ENCODE measurements around the gene TOGARAM2.

TOGARAM2 gene

DNA sequence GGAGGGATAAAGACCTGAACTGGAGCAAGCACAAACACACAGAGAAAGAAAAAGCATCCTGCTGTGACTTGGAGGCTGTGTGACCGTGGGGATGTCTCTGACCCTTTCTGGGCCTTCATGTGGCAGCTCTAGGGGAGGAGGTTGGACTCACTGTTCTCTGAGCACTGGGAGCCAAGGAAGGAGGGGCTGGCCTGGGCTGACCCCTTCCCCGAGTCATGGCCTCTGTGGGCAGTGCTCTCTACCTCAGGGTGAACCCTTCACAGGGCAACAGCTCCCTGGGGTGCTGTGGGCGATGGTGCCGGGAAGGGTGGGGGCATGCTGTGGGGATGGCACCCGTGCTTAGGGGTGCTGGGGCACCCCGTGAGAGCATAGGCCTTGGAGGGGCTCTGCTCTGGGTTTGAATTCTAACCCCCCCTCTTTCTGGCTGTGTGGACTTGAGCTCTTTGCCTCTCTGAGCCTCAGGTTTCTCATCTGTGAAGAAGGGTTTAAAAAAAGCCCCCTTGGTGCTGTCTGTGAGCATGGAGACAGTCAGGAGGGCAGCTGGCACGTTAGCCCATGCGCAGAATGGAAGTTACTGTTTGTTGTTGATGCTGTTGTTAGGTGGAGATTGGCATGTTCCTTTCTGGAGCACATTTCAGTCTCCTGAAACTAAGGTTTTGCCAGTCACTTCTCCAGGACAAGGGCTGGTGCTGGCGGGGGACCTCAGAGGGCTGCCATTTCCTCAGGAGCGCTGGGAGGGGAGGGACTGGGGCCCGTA is 700 bp downstream of the TOGARAM2 start:
- no peaks in the 10 kb centered on the region for H3K9me3 ChIP-seq (ENCODE audit: control insufficient read depth, insufficient read depth, low read length)
- no peaks in the 10 kb centered on the region; the same call in 1 of the 2 replicates for H3K4me1 ChIP-seq (ENCODE audit: insufficient read depth, low read length)
- no peak overlapping the region for H3K9ac ChIP-seq (ENCODE audit: low read depth, low read length)
- no peaks in the 10 kb centered on the region for H3K36me3 ChIP-seq (ENCODE audit: insufficient read depth, low read length)

DNA sequence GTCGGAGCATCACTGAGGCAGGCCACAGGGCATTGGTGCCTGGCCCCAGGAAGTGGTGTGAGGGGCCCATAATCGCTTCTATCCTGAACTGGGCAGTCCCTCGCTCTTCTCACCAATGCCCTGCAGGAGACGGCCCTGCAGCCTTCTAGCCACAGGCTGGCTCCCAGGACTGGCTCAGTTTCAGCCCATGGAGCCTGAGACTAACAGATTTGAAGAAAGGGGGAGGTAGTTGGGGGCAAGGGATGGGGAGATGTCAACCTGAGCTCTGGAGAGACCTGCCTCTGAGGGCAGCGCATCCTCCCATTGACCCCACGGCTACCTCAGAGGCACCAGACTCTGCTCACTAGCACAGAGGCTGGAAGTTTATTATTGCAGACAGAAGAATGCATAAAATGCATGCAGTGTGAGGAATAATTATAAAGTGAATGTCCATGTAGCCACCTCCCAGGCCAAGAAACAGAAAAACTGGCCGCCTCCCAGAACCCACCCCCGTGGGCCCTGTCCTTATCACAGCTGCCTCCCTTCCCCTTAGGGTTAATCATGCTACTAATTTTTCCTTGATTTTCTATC is 1.4 kb downstream of the TOGARAM2 start:
- no peaks in the 10 kb centered on the region for H3K36me3 ChIP-seq (ENCODE audit: insufficient read depth, low read length)
- H3K9me3 ChIP-seq (ENCODE audit: control insufficient read depth, insufficient read depth, low read length) = no peaks in the 10 kb centered on the region
- no peaks in the 10 kb centered on the region for H3K4me1 ChIP-seq (ENCODE audit: insufficient read depth, low read length)
- H3K9ac ChIP-seq (ENCODE audit: low read depth, low read length) = no peak overlapping the region

DNA sequence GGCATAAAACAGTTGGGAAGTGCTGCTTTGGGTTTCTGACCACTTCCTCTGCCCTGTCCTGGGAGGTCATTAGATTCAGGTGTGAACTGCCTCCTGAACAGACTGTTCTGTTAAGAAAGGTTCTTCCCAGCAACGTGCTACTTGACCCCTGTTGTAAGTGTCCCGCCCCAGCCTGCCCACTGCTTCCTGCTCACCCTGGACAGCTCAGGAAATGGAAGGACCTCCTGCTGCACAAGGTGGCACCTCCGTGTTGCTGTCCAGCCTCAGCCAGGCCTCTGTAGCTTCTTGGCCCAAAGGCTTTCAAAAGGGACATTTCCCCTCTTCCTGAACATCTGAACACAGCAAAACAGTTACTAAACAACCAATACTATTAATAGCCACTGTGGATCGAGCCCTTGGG is 5.3 kb downstream of the TOGARAM2 start:
- H3K36me3 ChIP-seq (ENCODE audit: insufficient read depth, low read length) = no peaks in the 10 kb centered on the region
- H3K9me3 ChIP-seq (ENCODE audit: control insufficient read depth, insufficient read depth, low read length) = no peaks in the 10 kb centered on the region
- no peak overlapping the region for H3K9ac ChIP-seq (ENCODE audit: low read depth, low read length)
- no peaks in the 10 kb centered on the region for H3K4me1 ChIP-seq (ENCODE audit: insufficient read depth, low read length)

DNA sequence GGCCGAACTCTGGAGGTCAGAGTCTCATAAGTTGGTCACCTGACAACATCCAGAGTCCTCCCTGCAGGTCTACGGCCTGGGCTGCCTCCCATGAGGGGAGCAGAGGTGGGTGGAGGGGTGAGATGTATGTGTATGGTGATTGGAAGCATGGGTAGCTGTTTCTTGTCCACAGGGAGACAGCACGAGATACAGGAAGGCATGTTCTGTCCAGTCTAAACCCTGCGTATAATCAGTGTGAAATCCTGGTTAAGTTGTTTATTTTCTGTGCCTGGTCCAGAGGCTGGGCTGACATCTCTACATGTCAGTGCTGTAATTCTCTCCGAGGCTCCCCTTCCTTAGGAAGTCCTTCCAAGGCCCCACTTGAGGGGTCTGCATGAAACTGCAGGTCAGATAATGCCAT is 8.9 kb downstream of the TOGARAM2 start:
- Histone ChIP-seq H3K9me3 (ENCODE audit: control insufficient read depth, insufficient read depth, low read length) (no peaks in the 10 kb centered on the region), H3K9ac (ENCODE audit: low read depth, low read length) (no peak overlapping the region), H3K4me1 (ENCODE audit: insufficient read depth, low read length) (no peaks in the 10 kb centered on the region), H3K36me3 (ENCODE audit: insufficient read depth, low read length) (no peaks in the 10 kb centered on the region)

DNA sequence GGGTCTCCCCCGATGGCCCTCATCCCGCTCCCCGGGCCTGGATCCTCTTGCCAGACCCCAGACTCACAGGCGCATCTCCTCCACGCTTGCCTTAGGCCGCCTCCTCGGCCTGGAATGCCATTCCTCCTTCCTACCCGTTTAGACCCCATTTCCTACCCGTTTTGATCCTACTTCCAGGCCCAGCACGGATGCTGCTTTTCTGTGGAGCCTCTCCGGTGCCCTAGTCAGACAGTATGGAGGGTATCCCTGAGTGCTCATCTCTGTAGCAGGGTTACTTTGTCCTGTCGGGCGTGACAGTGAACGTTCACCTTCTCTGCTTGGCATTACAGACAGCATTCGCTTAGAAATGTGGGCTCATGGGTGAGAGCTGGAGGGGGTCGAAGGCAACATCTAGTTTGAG is 9.3 kb downstream of the TOGARAM2 start:
- Histone ChIP-seq H3K4me1 (ENCODE audit: insufficient read depth, low read length) (no peaks in the 10 kb centered on the region), H3K36me3 (ENCODE audit: insufficient read depth, low read length) (no peaks in the 10 kb centered on the region), H3K9me3 (ENCODE audit: control insufficient read depth, insufficient read depth, low read length) (no peaks in the 10 kb centered on the region), H3K9ac (ENCODE audit: low read depth, low read length) (no peak overlapping the region)

DNA sequence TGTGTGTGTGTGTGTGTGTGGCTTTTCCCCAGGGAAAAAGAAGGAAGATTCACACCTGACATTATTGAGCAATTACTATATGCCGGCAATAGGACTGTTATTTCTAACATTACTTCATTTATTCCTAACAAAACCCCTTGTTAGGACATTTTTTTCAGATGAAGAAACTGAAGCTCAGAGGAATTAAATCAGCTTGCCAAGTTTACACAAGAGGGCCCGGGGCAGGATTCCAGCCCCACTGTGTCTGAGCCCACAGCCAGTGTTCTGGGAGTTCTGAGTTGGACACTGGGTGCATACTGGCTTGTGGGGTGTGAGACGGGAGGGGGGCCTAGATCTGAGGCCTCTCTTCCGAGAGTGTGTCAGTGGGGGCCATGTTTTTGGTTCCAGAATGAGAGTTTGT is 9.9 kb downstream of the TOGARAM2 start:
- no peaks in the 10 kb centered on the region for H3K9me3 ChIP-seq (ENCODE audit: control insufficient read depth, insufficient read depth, low read length)

DNA sequence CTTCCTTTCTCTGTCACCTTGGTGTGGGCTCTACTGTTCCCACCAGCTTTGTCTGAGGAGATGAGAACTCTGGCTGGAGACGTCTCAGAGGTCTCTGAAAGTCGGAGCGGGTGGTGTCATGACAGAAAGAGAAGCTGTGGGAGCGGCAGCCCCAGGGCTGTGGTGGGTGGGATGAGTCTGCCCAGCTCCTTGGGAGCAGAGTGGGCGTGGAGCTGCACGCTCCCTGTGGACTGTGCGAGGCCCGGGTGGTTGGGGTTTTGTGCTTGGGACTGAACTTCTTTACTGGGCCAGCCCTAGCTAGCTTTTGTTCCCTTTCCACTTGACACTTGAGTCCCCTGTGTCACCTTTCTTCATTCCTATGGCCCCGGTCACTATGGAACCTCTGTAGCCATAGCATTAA is 10.4 kb downstream of the TOGARAM2 start:
- H3K9me3 ChIP-seq (ENCODE audit: control insufficient read depth, insufficient read depth, low read length) = no peaks in the 10 kb centered on the region

More for the DNA sequence above, 9.9 kb downstream of the TOGARAM2 start:
- Histone ChIP-seq H3K36me3 (ENCODE audit: insufficient read depth, low read length) (no peaks in the 10 kb centered on the region), H3K4me1 (ENCODE audit: insufficient read depth, low read length) (no peaks in the 10 kb centered on the region), H3K9ac (ENCODE audit: low read depth, low read length) (no peak overlapping the region)

DNA sequence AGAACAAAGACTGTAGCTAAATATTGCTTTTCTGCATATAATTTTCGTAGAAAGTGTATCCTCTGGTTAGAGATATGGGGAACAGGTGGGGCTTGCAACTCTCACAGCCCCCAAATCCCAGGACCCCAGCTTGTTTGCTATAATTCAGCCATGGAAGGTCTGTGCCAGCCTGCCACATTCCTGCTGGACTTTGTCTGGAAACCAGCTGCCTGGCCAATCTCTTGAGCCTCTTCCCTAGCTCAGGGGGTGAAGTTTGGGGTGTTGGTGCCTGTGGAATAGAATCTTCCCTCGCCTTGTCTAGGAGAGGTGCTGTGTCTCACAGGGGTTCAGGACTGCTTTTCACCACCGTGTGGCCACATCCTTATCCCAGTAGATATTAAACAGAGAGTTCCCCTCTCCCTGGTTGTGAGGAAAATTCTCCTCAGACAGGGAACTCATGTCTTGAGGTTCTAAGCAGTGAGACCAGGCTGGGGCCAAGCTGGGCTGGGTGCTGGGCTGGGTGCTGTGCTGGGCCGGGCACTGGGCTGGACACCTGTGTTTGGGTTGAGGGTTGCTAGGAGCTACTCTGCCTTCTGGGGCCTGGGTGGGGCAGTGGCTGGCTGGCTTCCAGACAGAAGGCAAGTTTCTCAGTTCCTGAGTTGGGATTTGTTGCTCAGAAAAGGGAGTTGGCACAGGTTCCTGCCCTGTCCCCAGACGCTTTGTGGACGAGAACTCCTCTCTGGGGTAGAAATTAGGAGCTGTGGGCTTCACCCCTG is 12.3 kb downstream of the TOGARAM2 start:
- Histone ChIP-seq H3K9ac (ENCODE audit: low read depth, low read length) (no peak overlapping the region), H3K4me1 (ENCODE audit: insufficient read depth, low read length) (no peaks in the 10 kb centered on the region), H3K36me3 (ENCODE audit: insufficient read depth, low read length) (no peaks in the 10 kb centered on the region), H3K9me3 (ENCODE audit: control insufficient read depth, insufficient read depth, low read length) (no peaks in the 10 kb centered on the region)

More for the DNA sequence above, 10.4 kb downstream of the TOGARAM2 start:
- no peaks in the 10 kb centered on the region for H3K4me1 ChIP-seq (ENCODE audit: insufficient read depth, low read length)
- H3K36me3 ChIP-seq (ENCODE audit: insufficient read depth, low read length) = no peaks in the 10 kb centered on the region
- no peak overlapping the region for H3K9ac ChIP-seq (ENCODE audit: low read depth, low read length)

DNA sequence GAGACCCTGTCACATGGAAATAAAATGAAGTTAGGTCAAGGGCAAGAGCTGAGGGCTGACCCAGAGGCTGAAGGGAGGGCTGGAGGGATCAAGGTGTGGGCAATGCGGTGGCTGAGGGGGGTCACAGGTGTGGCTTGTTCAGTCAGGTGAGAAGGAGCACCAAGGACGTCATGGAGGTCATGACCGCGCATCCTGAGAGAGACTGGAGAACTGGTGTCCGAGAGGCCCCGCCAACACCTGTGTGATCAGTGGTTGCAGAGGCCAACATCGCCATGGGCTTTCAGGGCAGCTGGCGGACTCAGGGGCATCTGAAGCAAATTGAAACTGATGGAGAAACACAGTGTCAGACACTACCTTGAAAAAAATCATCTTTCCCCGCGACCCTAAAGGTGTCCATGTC is 13.0 kb downstream of the TOGARAM2 start:
- H3K4me1 ChIP-seq (ENCODE audit: insufficient read depth, low read length) = no peaks in the 10 kb centered on the region
- no peak overlapping the region for H3K9ac ChIP-seq (ENCODE audit: low read depth, low read length)
- no peaks in the 10 kb centered on the region for H3K9me3 ChIP-seq (ENCODE audit: control insufficient read depth, insufficient read depth, low read length)
- no peaks in the 10 kb centered on the region for H3K36me3 ChIP-seq (ENCODE audit: insufficient read depth, low read length)

DNA sequence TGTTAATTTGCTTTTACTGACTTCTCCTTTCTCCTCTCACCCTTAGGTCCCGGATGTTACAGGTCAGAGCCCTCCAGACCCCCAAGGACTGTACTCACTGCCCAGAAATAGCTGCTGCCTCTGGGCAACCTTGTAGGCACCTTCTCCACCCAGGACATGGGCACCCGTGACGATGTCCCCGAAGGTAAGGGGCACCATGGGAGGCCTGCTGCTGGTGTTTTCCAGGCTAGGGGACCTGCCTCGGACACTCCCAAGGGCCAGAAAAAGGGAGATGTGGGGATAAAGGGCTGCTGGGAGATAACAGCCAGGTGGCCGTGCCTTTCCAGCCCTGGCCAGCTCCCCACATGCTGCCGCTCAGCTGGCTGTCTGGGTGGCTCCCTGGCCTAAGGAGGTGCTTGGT is 13.6 kb downstream of the TOGARAM2 start:
- Histone ChIP-seq H3K9ac (ENCODE audit: low read depth, low read length) (no peak overlapping the region), H3K9me3 (ENCODE audit: control insufficient read depth, insufficient read depth, low read length) (no peaks in the 10 kb centered on the region), H3K36me3 (ENCODE audit: insufficient read depth, low read length) (no peaks in the 10 kb centered on the region), H3K4me1 (ENCODE audit: insufficient read depth, low read length) (no peaks in the 10 kb centered on the region)

DNA sequence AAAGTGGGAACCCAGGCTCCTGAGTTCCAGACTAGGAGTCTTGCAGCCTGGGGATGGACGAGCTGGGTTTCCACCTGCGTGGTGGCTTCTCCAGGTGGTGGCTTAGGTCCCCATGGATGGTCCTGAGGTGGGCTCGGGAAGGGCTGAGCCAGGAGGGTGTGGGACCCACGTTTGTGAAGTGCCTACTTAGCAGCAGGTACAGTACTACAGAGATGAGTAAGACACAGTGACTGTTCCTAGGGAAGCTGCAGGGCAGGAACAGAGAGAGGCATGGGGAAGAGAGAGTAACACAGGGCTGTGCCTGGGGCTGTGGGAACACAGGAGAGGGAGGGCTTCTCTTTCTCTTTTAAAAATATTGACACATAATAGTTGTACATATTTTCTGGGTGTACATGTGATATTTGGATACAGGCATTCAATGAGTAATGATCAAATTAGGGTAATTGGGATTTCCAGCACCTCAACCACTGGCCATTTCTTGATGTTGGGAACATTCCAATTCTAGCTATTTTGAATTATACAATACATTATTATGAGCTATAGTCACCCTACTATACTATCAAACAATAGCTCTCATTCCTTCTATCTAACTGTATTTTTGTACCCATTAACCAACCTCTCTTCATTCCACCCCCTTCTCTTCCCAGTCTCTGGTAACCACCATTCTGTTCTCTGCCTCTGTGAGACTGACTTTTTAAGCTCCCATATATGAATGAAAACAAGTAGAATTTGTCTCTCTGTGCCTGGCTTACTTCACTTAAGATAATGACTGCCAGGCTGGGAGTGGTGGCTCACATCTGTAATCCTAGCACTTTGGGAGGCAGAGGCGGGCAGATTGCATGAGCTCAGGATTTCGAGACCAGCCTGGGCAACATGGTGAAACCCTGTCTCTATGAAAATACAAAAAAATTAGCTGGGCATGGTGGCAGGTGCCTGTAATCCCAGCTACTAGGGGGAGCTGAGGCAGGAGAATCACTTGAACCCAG is 15.0 kb downstream of the TOGARAM2 start:
- Histone ChIP-seq H3K4me1 (ENCODE audit: insufficient read depth, low read length) (no peaks in the 10 kb centered on the region), H3K9ac (ENCODE audit: low read depth, low read length) (no peak overlapping the region), H3K9me3 (ENCODE audit: control insufficient read depth, insufficient read depth, low read length) (no peaks in the 10 kb centered on the region), H3K36me3 (ENCODE audit: insufficient read depth, low read length) (no peaks in the 10 kb centered on the region)

DNA sequence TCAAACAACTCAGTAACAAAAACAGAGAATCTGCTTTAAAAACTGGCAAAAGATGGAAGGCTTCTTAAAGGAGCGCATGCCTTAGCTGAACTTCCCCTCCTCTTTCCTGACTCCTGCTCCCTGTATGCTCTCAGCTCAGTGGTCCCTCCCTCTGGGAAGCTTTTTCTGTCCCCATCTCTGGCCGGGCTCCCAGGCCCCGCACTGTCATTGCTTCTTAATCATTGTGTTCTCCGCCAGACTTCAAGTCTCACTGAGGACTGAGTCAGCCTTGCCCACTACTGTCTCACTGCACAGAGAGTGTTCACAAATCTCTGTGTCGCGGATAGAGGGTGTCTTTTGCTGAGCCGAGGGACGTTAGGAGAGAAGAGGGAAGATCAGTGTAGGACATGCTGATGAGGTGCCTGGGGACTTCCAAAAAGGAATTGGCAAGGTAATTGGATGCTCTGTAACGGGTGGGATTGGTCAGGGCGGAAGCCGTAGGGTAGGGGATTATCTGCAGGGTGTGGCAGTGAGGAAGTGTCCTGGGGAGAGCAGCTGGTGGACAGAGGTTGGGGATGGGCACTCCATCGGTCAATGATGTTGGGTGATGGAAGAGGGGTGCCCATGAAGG is 16.2 kb downstream of the TOGARAM2 start:
- H3K9ac ChIP-seq (ENCODE audit: low read depth, low read length) = no peak overlapping the region
- H3K4me1 ChIP-seq (ENCODE audit: insufficient read depth, low read length) = no peaks in the 10 kb centered on the region
- H3K36me3 ChIP-seq (ENCODE audit: insufficient read depth, low read length) = no peaks in the 10 kb centered on the region
- no peaks in the 10 kb centered on the region for H3K9me3 ChIP-seq (ENCODE audit: control insufficient read depth, insufficient read depth, low read length)

DNA sequence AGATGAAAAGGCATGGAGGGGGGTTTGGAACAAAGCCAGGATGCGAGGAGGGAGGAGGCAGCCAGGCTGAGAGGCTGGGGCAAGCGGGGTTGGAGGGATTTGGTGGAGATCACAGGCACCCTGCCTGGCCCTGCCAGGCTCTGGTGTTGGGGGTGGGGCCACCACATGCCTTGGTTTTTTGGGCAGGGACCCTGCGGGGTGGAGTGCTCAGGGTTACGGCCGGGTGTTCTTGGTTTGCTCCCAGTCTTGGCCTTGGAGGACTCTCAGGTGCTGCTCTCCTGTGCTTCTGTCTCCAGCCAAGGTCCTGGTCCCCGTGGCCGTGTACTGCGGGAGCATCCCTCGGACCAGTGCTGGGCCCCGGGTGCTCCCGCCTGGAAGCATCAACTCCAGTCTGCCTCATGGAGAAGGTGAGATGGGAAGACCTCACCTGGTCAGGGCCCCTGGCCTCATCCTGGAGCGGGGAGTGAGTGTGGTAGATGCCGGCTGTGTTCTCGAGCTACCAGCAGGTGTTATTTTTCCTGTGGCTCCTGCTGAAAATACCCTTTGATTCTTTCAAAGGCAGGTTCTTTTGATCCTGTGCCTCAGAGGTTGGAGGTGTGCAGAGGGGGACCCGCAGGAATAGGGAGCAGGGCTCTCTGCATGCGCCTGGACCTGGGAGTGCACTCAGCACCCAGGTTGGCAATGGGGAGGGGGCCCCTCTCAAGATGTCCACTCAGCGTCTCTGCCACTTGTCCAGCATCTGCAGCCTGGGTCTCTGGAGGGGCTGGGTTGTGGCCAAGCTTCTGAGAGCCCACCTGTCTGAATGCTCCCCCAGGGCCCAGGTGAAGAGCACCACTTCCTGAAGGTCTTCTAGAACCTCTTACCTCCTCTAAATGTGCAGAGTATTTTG is 17.0 kb downstream of the TOGARAM2 start:
- Histone ChIP-seq H3K36me3 (ENCODE audit: insufficient read depth, low read length) (no peaks in the 10 kb centered on the region), H3K9me3 (ENCODE audit: control insufficient read depth, insufficient read depth, low read length) (no peaks in the 10 kb centered on the region), H3K4me1 (ENCODE audit: insufficient read depth, low read length) (no peaks in the 10 kb centered on the region), H3K9ac (ENCODE audit: low read depth, low read length) (no peak overlapping the region)

All from ES-I3 (cell line).